ENCODE measurements around the gene CDC27.
"Not testable (repeated sequence)": the region's sequence is repeated elsewhere in the genome, so short reads cannot be mapped to it uniquely, and the experiment has no call there.

The CDC27 gene

DNA sequence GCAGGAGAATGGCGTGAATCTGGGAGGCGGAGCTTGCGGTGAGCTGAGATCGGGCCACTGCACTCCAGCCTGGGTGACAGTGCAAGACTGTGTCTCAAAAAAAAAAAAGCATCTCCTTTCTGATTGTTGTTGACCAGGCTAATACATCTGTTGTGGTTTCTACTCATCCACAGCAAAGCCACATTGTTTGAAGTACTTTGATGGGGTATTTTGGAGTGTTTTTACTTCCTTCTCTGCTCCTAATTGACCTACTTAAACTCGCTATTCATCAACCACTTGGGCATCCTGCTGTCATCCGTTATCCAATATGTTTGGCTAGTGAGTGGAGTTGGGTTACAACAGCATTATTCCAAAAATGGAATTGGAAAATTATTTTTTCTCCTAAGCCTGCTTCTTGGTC is 3.5 kb upstream of the CDC27 start:
- no peak for DNase-seq

- no peak for DNase-seq
Measured at GRCh38 chr17:47190770-47191169, 1.7 kb upstream of the CDC27 start.

GRCh38 chr17:47190243-47190642 is 1.1 kb upstream of the CDC27 start:
- DNase-seq, result no peak

GRCh38 chr17:47189732-47190237 is 690 bp upstream of the CDC27 start:
- no peak for DNase-seq

GRCh38 chr17:47188271-47188875 is 722 bp downstream of the CDC27 start:
- DNase-seq, result no peak

DNA sequence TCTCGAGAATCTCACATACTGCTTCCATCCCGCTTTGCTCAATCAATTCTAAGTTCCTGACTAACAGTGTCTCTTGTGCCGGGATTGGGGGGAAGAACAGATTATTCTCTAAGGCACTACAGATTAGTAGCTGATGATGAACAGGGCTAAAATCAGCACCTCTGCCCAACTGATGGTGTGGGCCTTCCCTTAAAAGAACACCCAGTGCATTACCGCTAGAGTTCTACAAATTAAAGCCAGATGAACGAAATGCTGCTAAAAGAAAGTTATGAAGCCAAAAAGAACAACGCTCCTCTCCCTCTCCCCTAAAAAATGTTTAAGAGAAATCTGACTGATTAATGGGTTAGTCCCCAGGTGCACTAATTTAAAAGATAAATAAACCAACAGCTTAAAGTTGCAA is 4.4 kb downstream of the CDC27 start:
- no peak for DNase-seq

DNA sequence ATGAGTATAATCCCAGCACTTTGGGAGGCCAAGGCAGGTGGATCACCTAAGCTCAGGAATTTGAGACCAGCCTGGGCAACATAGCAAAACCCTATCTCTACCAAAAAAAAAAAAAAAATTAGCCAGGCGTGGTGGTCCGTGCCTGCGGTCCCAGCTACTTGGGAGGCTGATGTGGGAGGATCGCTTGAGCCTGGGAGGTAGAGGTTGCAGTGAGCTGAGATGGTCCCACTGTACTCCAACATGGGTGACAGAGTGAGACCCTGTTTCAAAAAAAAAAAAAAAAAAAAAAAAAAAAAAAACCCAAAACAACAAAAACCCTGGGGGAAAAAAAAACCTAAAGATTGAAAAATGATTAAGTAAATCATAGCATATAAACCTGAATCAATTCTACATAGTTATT is 8.1 kb downstream of the CDC27 start:
- not testable (repeated sequence) for DNase-seq

DNA sequence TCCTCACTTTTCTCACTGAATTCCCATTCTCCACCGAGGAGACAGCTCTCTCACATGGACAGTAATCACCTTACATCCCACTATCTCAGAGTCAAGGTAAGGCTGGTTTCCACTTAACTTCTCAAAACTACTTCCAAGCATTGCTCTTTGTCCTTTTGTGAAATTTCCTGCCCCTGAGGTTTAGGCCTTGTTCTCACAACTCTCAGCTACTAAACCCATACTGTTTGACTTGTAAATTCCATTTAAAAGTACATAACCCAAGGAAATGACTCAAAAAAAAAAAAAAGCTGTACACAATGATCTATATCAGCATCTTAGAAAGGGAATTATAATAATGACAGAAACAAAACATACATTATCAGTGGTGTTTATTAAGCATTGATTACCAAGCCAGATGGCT is 8.8 kb downstream of the CDC27 start:
- DNase-seq, result no peak

DNA sequence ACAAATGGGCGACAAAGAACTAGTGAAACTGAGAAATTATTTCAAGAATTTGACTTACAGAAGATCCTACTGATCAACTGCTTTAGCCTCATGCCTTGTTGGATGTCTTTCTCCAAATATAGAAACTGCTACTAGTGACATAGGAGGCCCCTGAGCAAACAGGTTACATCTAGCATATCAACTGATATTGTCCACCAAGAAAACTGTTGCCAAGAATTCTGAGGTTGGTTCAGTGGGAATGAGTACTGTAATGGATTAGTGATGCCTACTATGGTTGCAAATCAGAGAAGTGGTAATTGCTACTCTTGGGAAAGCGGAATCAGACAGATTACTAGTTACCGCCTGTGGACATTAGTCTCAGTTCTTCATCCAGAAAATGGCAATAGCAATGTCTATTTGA is 10.0 kb downstream of the CDC27 start:
- DNase-seq, result no peak

- no peak for DNase-seq
Measured at GRCh38 chr17:47177261-47177660, 11.8 kb downstream of the CDC27 start.

GRCh38 chr17:47176389-47176826 is 12.7 kb downstream of the CDC27 start:
- no peak for DNase-seq

DNA sequence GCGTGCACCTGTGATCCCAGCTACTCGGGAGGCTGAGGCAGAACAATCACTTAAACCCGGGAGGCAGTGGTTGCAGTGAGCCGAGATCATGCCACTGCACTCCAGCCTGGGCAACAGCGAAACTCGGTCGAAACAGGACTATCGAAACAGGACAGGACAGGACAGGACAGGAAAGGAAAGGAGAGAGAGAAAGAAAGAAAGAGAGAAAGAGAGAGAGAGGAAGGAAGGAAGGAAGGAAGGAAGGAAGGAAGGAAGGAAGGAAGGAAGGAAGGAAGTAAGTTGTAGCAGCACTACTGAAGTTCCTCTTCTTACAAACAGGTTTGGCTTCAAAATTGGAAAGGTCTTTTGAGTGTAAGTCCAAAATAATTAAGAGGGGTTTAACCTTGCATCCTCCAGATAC is 14.3 kb downstream of the CDC27 start:
- not testable (repeated sequence) for DNase-seq

DNA sequence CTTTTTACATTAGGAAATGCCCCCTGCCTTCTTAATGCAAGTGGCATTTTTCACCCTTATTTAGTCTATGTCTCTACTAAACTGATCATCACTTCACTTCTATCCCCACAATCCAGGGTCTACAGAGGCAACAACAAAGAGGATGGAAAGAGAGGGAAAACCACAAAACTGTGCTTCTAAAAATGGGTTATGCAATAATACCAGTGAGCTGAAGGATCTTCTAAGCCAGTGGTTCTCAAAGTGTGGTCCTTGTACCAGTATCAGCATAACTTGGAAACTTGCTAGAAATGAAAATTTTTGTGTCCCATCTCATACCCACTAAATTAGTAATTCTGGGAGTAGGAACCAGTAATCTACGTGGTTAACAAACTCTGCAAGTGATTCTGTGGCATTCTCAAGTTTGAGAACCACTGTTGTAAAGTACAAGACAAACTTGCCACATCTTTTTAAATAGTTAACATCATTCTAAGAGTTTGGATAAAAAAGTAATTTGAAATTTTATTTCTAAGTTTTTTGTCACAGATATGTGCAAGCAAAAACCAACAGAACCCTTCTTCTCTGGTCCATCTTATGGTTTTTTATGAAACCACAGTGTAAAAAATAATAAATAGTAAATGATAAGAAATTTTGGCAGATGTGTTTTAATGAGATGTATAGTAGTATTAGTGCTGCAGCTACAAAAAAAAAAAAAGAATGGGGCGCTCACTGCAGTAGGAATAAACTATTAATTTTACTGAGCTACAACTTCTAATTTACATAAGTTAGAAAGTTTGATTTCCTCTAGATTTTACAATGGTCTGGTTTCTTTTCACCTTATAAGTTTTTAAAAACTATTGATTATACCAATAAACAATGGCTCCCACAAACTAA is 16.2 kb downstream of the CDC27 start:
- DNase-seq, result no peak

GRCh38 chr17:47170710-47171109 is 18.4 kb downstream of the CDC27 start:
- DNase-seq, result no peak

GRCh38 chr17:47168896-47169295 is 20.2 kb downstream of the CDC27 start:
- DNase-seq, result not testable (repeated sequence)

- DNase-seq, result not testable (repeated sequence)
Measured at GRCh38 chr17:47166854-47167253, 22.2 kb downstream of the CDC27 start.

- no peak for DNase-seq
Measured at GRCh38 chr17:47165137-47165536, 24.0 kb downstream of the CDC27 start.

DNA sequence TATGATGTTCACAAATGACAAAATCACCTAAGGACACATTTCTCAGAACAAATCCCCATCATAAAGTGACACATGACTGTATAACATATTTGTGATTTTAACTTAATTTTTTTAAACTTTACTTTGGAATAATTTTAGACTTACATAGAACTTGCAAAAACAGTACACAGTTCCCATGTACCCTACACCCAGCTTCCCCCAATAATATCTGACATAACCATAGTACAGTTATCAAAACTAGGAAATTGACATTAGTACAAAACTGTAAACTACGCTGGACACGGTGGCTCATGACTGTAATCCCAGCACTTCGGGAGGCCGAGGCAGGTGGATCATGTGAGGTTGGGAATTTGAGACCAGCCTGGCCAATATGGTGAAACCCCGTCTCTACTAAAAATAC is 24.8 kb downstream of the CDC27 start:
- DNase-seq, result no peak

DNA sequence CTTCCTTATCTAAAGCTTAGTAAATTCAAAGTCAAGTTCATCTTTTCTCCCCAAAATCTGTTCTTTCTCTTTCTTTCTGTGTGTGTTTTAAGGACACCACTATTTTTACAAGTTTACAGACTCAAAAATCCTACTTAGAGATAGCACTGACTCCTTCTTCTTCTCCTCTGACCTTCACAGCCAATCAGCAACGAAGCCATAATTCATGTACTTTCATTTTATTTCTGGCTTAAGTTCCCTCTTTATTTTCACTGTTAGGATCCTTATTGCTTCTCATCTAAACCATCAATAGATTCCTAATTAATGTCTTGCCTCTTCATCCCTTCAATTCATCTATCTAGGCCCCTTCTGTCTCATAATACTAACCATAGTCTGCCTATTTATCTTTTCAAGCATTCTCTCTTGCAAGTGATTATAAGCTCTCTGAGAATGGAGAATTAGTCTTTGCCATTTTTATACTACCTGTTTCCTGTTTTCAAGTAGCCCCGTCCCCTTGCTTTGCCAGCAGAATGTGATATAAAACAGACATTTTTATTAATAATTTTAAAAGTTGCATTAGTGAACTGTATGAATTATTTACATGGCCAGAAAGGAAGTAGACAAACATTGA is 27.0 kb downstream of the CDC27 start:
- no peak for DNase-seq

DNA sequence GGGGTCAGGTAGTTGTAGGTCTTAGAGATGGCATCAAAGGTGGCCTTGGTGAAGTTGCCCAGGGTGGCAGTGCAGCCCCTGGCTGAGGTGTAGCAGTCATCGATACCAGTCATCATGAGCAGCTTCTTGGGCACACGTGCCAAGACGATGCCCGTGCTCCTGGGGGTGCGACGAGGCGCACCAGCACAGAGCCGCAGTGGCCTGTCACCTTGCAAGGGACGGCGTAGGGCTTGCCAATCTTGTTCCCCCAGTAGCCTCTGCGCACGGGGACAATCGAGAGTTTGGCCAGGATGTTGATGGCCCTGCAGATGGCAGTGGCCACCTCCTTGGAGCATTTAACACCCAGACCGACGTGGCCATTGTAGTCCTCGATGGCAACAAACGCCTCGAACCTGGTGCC is 29.8 kb downstream of the CDC27 start:
- DNase-seq, result no peak

GRCh38 chr17:47145351-47145750 is 43.7 kb downstream of the CDC27 start:
- no peak for DNase-seq

DNA sequence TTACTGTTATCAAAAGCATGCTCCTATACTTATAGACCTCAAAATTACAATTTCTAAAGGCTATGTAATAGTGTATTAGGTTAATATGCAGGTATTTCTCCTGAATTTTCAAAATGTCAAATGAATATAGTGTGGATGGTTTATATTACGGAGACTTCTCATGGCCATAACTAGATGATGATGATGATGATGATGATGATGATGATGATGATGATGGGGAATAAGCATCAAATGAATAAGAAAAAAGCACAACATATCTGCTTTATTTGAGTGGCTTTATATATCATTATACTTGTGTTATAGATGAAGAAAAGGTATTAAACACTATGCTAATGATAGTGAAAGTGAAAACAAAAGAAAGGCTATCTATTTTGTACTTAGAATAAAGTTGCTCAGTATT is 53.9 kb downstream of the CDC27 start:
- DNase-seq, result no peak

DNA sequence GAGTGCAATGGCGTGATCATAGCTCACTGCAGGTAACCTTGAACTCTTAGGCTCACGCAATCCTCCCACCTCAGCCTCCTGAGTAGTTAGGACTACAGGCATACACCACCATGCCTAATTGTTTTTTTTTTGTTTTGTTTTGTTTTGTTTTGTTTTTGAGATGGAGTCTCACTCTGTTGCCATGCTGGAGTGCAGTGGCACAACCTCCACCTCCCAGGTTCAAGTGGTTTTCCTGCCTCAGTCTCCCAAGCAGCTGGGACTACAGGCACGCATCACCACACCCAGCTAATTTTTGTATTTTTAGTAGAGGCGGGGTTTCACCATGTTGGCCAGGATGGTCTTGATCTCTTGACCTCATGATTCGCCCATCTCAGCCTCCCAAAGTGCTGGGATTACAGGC is 54.7 kb downstream of the CDC27 start:
- DNase-seq, result not testable (repeated sequence)

DNA sequence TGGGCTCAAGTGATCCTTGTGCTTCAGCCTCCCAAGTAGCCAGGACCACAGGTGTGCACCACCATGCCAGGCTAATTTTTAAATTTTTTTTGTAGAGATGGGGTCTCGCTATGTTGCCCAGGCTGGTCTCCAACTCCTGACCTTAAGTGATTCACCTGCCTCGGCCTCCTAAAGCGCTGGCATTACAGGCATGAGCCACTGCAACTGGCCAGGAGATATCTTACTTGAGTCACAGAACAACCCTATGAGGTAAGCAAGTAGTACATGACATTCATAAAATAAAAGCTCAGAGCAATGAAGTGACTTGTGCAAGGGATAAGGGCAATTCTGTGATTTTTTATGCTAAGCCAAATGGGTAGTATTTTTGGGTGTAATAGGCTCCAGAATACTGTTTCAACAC is 57.3 kb downstream of the CDC27 start:
- no peak for DNase-seq
